ENCODE data around the gene LY6G5C. TPM values are rescaled to one million over a fixed set of nuclear protein-coding genes. Genes with fewer than 3 reads are reported as not detected.

Gene LY6G5C
- total and polyA plus RNA-seq, 2 donors (not counting 1 experiment from before 2014, with no cell fraction given), result 0.76 to 3.4 TPM

DNA sequence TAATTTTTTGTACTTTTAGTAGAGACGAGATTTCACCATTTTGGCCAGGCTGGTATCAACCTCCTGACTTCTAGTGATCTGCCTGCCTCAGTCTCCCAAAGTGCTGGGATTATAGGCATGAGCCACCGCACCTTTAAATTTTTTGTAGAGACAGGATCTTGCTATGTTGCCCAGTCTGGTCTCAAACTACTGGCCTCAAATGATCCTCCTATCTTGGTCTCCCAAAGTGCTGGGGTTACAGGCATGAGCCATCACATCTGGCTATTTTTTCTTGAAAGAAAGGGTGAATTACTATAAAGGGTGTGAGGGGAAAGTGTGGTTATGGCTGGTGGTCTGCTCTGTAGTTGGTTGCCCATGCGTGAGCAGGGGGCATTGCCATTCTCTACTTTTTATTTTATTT, 27.4 kb upstream of the LY6G5C start:
- Histone ChIP-seq H3K4me2 (replicated peaks; ENCODE audit: low read depth, low read length, poor library complexity, severe bottlenecking) (no peak overlapping the region), H3K4me3 (ENCODE audit: control extremely low read depth in 1 of 5, extremely low read depth in 1 of 5, insufficient read depth in 1 of 5, low read depth in 2 of 5, low read length in 4 of 5) (no peak overlapping the region), H4K20me1 (ENCODE audit: control insufficient read depth, insufficient read depth, low read length, poor library complexity, severe bottlenecking) (no peaks in the 10 kb centered on the region), H3K36me3 (replicated peaks in 1 of 2; ENCODE audit: control extremely low read depth in 1 of 2, control insufficient read depth in 1 of 2, extremely low read depth in 1 of 2, insufficient read depth in 2 of 2, low read length in 1 of 2) (no peaks in the 10 kb centered on the region), H3K79me2 (ENCODE audit: control insufficient read depth, insufficient read depth, low read length) (no peaks in the 10 kb centered on the region), H3K27me3 (replicated peaks in 1 of 4; ENCODE audit: control extremely low read depth in 1 of 4, control insufficient read depth in 3 of 4, insufficient read depth in 4 of 4, low read length in 3 of 4) (peaks cover 0 to 6% (median 0%) of the 10 kb centered on the region in 4 experiments), H3K9ac (ENCODE audit: low read length) (no peak overlapping the region), H2AFZ (ENCODE audit: insufficient read depth, low read depth, low read length, poor library complexity, severe bottlenecking) (no peak overlapping the region), H3K27ac (ENCODE audit: low read length in 2 of 2) (no peak overlapping the region), H3K9me3 (ENCODE audit: control extremely low read depth in 1 of 3, control insufficient read depth in 2 of 3, insufficient read depth in 1 of 3, low read length in 2 of 3) (no peaks in the 10 kb centered on the region), H3K4me1 (ENCODE audit: control insufficient read depth in 2 of 2, insufficient read depth in 2 of 2, low read length in 2 of 2) (peaks cover 15 to 24% of the 10 kb centered on the region in 2 donors)
- Mint-ChIP-seq H3K9me3 (ENCODE audit: insufficient read depth) (no peaks in the 10 kb centered on the region), H3K27ac (no peak overlapping the region), H3K4me3 (no peak overlapping the region), H3K27me3 (peaks cover 3% of the 10 kb centered on the region), H3K4me1 (peaks cover 18% of the 10 kb centered on the region)
- ChIA-PET CTCF (no interaction called here), POLR2A (no interaction called here)
- intact Hi-C loops (cut with micrococcal nuclease), result no loop called here
- DNase-seq (no peak), ATAC-seq (ENCODE audit: low read depth) (no peak)
- 89% methylated on average over 1 of the region's 3 CpGs for WGBS (ENCODE audit: insufficient coverage)
- no peak for TF ChIP-seq EZH2 (IDR thresholded peaks at IDR 0.05; ENCODE audit: borderline replicate concordance, insufficient read depth, low read depth, low read length, poor library complexity, severe bottlenecking)
- TF ChIP-seq, protein P1, sequence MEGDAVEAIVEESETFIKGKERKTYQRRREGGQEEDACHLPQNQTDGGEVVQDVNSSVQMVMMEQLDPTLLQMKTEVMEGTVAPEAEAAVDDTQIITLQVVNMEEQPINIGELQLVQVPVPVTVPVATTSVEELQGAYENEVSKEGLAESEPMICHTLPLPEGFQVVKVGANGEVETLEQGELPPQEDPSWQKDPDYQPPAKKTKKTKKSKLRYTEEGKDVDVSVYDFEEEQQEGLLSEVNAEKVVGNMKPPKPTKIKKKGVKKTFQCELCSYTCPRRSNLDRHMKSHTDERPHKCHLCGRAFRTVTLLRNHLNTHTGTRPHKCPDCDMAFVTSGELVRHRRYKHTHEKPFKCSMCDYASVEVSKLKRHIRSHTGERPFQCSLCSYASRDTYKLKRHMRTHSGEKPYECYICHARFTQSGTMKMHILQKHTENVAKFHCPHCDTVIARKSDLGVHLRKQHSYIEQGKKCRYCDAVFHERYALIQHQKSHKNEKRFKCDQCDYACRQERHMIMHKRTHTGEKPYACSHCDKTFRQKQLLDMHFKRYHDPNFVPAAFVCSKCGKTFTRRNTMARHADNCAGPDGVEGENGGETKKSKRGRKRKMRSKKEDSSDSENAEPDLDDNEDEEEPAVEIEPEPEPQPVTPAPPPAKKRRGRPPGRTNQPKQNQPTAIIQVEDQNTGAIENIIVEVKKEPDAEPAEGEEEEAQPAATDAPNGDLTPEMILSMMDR (IDR thresholded peaks at IDR 0.05), result no peak

DNA sequence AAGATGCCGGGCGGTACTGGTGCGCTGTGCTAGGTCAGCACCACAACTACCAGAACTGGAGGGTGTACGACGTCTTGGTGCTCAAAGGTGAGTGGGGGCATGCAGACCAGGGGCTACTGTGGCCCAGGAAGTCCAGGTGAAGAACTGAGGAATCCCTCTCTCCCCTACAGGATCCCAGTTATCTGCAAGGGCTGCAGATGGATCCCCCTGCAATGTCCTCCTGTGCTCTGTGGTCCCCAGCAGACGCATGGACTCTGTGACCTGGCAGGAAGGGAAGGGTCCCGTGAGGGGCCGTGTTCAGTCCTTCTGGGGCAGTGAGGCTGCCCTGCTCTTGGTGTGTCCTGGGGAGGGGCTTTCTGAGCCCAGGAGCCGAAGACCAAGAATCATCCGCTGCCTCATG, 26.8 kb upstream of the LY6G5C start:
- Mint-ChIP-seq H3K4me1 (peaks cover 20% of the 10 kb centered on the region), H3K4me3 (no peak overlapping the region), H3K27ac (no peak overlapping the region), H3K27me3 (peaks cover 2% of the 10 kb centered on the region), H3K9me3 (ENCODE audit: insufficient read depth) (no peaks in the 10 kb centered on the region)
- no peak overlapping the region for H3K27ac ChIP-seq (ENCODE audit: low read length in 2 of 2)
- peaks cover 3% of the 10 kb centered on the region for H3K79me2 ChIP-seq (ENCODE audit: control insufficient read depth, insufficient read depth, low read length)
- no peaks in the 10 kb centered on the region for H3K36me3 ChIP-seq (replicated peaks in 1 of 2; ENCODE audit: control extremely low read depth in 1 of 2, control insufficient read depth in 1 of 2, extremely low read depth in 1 of 2, insufficient read depth in 2 of 2, low read length in 1 of 2)
- TF ChIP-seq EZH2 (IDR thresholded peaks at IDR 0.05; ENCODE audit: borderline replicate concordance, insufficient read depth, low read depth, low read length, poor library complexity, severe bottlenecking), result no peak
- TF ChIP-seq, protein P1 (IDR thresholded peaks at IDR 0.05), result no peak
- H4K20me1 ChIP-seq (ENCODE audit: control insufficient read depth, insufficient read depth, low read length, poor library complexity, severe bottlenecking), result no peaks in the 10 kb centered on the region
- ChIA-PET POLR2A (no interaction called here), CTCF (no interaction called here)
- intact Hi-C loops (cut with micrococcal nuclease), result no loop called here
- no peak overlapping the region for H3K4me2 ChIP-seq (replicated peaks; ENCODE audit: low read depth, low read length, poor library complexity, severe bottlenecking)
- peaks cover 0 to 6% (median 0%) of the 10 kb centered on the region in 4 experiments for H3K27me3 ChIP-seq (replicated peaks in 1 of 4; ENCODE audit: control extremely low read depth in 1 of 4, control insufficient read depth in 3 of 4, insufficient read depth in 4 of 4, low read length in 3 of 4)
- ATAC-seq (ENCODE audit: low read depth) (no peak), DNase-seq (no peak)
- H3K9me3 ChIP-seq (ENCODE audit: control extremely low read depth in 1 of 3, control insufficient read depth in 2 of 3, insufficient read depth in 1 of 3, low read length in 2 of 3), result no peaks in the 10 kb centered on the region
- 94% methylated on average over 8 of the region's 10 CpGs for WGBS (ENCODE audit: insufficient coverage)
- peaks cover 15 to 24% of the 10 kb centered on the region in 2 donors for H3K4me1 ChIP-seq (ENCODE audit: control insufficient read depth in 2 of 2, insufficient read depth in 2 of 2, low read length in 2 of 2)
- H2AFZ ChIP-seq (ENCODE audit: insufficient read depth, low read depth, low read length, poor library complexity, severe bottlenecking), result no peak overlapping the region
- H3K4me3 ChIP-seq (ENCODE audit: control extremely low read depth in 1 of 5, extremely low read depth in 1 of 5, insufficient read depth in 1 of 5, low read depth in 2 of 5, low read length in 4 of 5), result no peak overlapping the region
- no peak overlapping the region for H3K9ac ChIP-seq (ENCODE audit: low read length)

Measured in B cell (primary cell).